ENCODE data around the gene PRTG. TPM values are rescaled to one million over a fixed set of nuclear protein-coding genes. Genes with fewer than 3 reads are reported as not detected.

PRTG gene
- total RNA-seq, 4 donors from 2014 or later = 40.3 to 146 (median 89.0) TPM

DNA sequence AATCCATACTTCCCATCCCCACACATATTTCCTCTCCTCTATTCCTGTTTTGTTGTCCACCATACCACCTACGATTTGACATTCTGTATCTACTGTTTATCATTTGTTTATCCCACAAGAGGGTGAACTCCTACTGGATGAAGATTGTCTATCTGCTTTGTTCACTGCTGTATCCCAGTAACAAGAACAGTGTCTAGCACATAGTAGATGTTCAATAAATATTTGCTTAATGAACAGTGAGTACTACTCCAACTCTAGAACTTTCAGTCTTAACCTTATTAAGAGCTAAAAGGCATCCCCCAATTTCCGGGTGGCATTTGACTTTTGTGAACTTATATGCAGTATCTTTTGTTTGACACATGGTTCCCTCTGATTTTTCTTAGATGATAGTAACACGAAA, 156.1 kb downstream of the PRTG start:
- no peak for DNase-seq
- Histone ChIP-seq H3K4me3 (replicated peaks in 1 of 3) (peak overlapping the region in 2 of 3 donors; percentile 45 to 71), H3K27me3 (no peaks in the 10 kb centered on the region), H3K27ac (no peak overlapping the region), H3K36me3 (no peaks in the 10 kb centered on the region), H3K4me1 (peaks cover 10 to 13% of the 10 kb centered on the region in 2 donors), H3K9me3 (no peaks in the 10 kb centered on the region)
- TF ChIP-seq POLR2A (IDR thresholded peaks at IDR 0.05) = no peak
- TF ChIP-seq, protein P1, sequence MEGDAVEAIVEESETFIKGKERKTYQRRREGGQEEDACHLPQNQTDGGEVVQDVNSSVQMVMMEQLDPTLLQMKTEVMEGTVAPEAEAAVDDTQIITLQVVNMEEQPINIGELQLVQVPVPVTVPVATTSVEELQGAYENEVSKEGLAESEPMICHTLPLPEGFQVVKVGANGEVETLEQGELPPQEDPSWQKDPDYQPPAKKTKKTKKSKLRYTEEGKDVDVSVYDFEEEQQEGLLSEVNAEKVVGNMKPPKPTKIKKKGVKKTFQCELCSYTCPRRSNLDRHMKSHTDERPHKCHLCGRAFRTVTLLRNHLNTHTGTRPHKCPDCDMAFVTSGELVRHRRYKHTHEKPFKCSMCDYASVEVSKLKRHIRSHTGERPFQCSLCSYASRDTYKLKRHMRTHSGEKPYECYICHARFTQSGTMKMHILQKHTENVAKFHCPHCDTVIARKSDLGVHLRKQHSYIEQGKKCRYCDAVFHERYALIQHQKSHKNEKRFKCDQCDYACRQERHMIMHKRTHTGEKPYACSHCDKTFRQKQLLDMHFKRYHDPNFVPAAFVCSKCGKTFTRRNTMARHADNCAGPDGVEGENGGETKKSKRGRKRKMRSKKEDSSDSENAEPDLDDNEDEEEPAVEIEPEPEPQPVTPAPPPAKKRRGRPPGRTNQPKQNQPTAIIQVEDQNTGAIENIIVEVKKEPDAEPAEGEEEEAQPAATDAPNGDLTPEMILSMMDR (IDR thresholded peaks at IDR 0.05) = no peak
- intact Hi-C loops (cut with DNase I) = no loop called here
- 64 to 68% methylated on average over 3 of the region's 3 CpGs for WGBS, 2 donors

DNA sequence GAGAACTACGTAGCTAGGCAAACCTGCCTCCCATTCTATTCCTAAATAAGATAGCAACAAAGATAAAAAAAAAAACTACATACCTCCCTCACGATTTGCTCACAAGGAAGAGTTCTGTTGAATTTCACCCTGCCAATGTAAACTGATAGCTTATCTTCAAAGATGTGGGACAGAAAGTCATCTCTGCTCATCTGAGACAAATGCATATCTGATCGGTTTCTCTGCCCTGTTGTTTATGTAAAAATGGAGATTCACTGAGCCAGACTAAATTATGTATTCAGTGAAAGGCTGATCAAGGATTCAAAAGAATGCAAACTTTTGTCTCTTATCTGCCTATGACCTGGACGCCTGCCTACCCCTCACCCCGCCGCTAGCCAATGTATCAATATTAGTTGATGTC, 166.0 kb downstream of the PRTG start:
- WGBS, 2 donors = 93 to 94% methylated on average over 6 of the region's 6 CpGs
- Histone ChIP-seq H3K27me3 (no peaks in the 10 kb centered on the region), H3K36me3 (no peaks in the 10 kb centered on the region), H3K9me3 (no peaks in the 10 kb centered on the region), H3K4me3 (replicated peaks in 1 of 3) (no peak overlapping the region), H3K27ac (no peak overlapping the region), H3K4me1 (no peaks in the 10 kb centered on the region)
- intact Hi-C loops (cut with DNase I) = no loop called here
- TF ChIP-seq POLR2A (IDR thresholded peaks at IDR 0.05) = no peak
- TF ChIP-seq, protein P1 (IDR thresholded peaks at IDR 0.05) = no peak
- no peak for DNase-seq

DNA sequence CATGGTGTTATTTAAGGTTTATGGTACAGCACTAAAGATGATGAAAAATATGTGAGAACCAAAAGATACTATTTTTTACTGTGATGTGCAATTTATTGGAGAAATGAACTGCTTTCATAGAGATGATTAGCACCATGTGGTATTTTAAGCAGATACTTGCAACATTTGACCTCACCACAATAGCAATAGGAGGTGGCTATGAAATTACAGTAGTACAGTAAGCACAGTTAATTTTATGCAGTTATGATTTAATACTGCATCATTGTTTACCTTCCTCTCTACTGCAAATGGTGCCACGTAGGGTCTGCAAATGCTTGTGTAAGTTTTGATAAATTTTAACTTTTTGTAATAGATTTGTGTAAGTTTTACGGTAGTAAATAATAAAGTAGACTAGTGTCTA, 168.9 kb downstream of the PRTG start:
- TF ChIP-seq POLR2A (IDR thresholded peaks at IDR 0.05) = no peak
- TF ChIP-seq, protein P1 (IDR thresholded peaks at IDR 0.05) = no peak
- 95 to 98% methylated on average over 2 of the region's 2 CpGs for WGBS, 2 donors

DNA sequence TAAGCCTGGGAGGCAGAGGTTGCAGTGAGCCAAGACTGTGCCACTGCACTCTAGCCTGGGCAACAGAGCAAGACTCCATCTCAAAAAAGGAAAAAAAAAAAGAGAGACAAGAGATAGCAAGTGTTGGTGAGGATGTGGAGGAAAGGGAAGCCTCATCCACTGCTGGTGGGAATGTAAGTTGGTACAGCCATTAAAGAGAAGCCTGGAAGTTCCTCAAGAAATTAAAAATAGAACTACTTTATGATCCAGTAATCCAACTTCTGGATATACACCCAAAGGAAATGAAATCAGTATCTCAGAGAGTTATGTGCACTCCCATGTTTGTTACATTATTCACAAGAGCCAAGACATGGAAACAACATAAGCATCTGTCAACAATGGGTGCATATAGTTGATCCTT, 169.7 kb downstream of the PRTG start:
- H3K27me3 ChIP-seq = no peaks in the 10 kb centered on the region
- no peak for DNase-seq
- no peaks in the 10 kb centered on the region for H3K36me3 ChIP-seq
- TF ChIP-seq, protein P1 (IDR thresholded peaks at IDR 0.05) = no peak
- TF ChIP-seq POLR2A (IDR thresholded peaks at IDR 0.05) = no peak
- intact Hi-C loops (cut with DNase I) = no loop called here
- no peaks in the 10 kb centered on the region for H3K9me3 ChIP-seq
- H3K27ac ChIP-seq = no peak overlapping the region
- peaks cover 4 to 9% of the 10 kb centered on the region in 2 donors for H3K4me1 ChIP-seq
- no peak overlapping the region for H3K4me3 ChIP-seq (replicated peaks in 1 of 3)

More for the DNA sequence above, 168.9 kb downstream of the PRTG start:
- Histone ChIP-seq H3K36me3 (no peaks in the 10 kb centered on the region), H3K4me1 (peaks cover 4 to 8% of the 10 kb centered on the region in 2 donors), H3K27ac (no peak overlapping the region), H3K9me3 (no peaks in the 10 kb centered on the region), H3K4me3 (replicated peaks in 1 of 3) (no peak overlapping the region), H3K27me3 (no peaks in the 10 kb centered on the region)
- intact Hi-C loops (cut with DNase I) = no loop called here
- no peak for DNase-seq

DNA sequence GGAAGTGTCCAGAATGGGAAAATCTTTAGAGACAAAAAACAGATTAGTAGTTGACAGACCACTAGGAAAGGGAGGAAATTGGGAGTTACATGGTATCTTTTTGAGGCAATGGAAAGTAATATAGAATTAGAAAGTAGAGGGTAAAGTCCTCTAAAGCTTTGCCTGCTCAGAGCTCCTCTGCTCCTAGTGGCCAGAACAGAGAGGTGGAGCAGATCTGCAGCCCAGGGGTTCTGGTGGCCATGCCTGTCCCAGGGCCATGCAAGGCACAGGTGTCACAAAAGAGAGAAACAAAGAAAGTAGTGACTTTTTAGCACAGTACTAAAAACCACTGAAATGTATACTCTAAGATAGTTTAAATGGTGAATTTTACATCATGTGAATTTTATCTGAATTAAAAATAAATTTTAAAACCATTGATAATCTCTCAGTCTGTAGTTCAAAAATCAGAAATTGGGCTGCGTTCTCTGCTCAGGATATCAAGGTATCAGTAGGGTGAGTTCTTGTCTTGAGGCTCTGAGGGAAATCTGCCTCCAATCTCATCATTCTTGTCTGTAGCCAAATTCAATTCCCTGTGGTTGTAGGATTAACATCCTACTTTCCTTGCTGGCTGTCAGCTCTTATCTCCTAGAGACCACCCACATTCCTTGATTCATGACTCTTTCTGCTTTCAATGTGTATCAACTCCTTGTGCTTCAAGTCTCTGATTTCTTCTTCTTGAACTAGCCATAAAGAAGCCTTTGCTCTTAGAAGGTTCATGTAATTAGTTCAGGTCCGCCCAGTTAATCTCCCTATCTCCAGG, 178.4 kb downstream of the PRTG start:
- peaks cover 0 to 6% of the 10 kb centered on the region in 2 donors for H3K4me1 ChIP-seq
- H3K27ac ChIP-seq = no peak overlapping the region
- no peaks in the 10 kb centered on the region for H3K27me3 ChIP-seq
- no peak for DNase-seq
- no peaks in the 10 kb centered on the region for H3K9me3 ChIP-seq
- WGBS, 2 donors = 91 to 98% methylated on average over 2 of the region's 2 CpGs
- H3K36me3 ChIP-seq = no peaks in the 10 kb centered on the region
- no peak overlapping the region for H3K4me3 ChIP-seq (replicated peaks in 1 of 3)
- intact Hi-C loops (cut with DNase I) = no loop called here
- no peak for TF ChIP-seq POLR2A (IDR thresholded peaks at IDR 0.05)
- TF ChIP-seq, protein P1 (IDR thresholded peaks at IDR 0.05) = no peak
